ENCODE measurements around the gene DPH2.

Gene DPH2

DNA sequence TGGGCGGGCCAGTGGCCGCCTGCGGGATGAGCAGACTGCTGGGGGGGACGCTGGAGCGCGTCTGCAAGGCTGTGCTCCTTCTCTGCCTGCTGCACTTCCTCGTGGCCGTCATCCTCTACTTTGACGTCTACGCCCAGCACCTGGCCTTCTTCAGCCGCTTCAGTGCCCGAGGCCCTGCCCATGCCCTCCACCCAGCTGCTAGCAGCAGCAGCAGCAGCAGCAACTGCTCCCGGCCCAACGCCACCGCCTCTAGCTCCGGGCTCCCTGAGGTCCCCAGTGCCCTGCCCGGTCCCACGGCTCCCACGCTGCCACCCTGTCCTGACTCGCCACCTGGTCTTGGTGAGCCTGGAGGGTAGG, 11.3 kb downstream of the DPH2 start:
- no peak for DNase-seq (ENCODE audit: low read depth, low spot score)
- TF ChIP-seq, protein P1, sequence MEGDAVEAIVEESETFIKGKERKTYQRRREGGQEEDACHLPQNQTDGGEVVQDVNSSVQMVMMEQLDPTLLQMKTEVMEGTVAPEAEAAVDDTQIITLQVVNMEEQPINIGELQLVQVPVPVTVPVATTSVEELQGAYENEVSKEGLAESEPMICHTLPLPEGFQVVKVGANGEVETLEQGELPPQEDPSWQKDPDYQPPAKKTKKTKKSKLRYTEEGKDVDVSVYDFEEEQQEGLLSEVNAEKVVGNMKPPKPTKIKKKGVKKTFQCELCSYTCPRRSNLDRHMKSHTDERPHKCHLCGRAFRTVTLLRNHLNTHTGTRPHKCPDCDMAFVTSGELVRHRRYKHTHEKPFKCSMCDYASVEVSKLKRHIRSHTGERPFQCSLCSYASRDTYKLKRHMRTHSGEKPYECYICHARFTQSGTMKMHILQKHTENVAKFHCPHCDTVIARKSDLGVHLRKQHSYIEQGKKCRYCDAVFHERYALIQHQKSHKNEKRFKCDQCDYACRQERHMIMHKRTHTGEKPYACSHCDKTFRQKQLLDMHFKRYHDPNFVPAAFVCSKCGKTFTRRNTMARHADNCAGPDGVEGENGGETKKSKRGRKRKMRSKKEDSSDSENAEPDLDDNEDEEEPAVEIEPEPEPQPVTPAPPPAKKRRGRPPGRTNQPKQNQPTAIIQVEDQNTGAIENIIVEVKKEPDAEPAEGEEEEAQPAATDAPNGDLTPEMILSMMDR (IDR thresholded peaks at IDR 0.05; ENCODE audit: insufficient read depth, low read length, missing control alignments): no peak
- CTCF ChIA-PET: interaction anchor here (1.0 kb wide), 1 partner anchor 25 kb away, joined by 3 read pairs; no protein-coding TSS in a partner anchor
- H3K4me3 ChIP-seq (ENCODE audit: low read depth, low read length): peak overlapping the region; percentile 69
- POLR2A ChIA-PET: no interaction called here

DNA sequence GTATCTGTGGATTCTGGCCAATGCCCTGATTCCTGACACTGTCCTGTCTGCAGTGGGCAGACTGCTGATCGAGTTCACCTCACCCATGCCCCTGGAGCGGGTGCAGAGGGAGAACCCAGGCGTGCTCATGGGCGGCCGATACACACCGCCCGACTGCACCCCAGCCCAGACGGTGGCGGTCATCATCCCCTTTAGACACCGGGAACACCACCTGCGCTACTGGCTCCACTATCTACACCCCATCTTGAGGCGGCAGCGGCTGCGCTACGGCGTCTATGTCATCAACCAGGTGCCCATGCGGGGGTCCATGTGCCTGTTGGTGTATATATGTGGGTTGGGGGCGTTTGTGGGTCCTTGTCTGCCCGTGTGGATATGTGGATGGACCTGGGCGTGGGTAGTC, 11.8 kb downstream of the DPH2 start:
- ChIA-PET CTCF (interaction anchor here (1.0 kb wide), 1 partner anchor 24 kb away, joined by 3 read pairs; no protein-coding TSS in a partner anchor), POLR2A (no interaction called here)
- TF ChIP-seq, protein P1 (IDR thresholded peaks at IDR 0.05; ENCODE audit: insufficient read depth, low read length, missing control alignments): no peak
- DNase-seq (ENCODE audit: low read depth, low spot score): no peak
- no peak overlapping the region for H3K4me3 ChIP-seq (ENCODE audit: low read depth, low read length)

GRCh38 chr1:43982241-43982640, 12.4 kb downstream of the DPH2 start:
- DNase-seq (ENCODE audit: low read depth, low spot score): no peak
- POLR2A ChIA-PET: no interaction called here
- TF ChIP-seq, protein P1 (IDR thresholded peaks at IDR 0.05; ENCODE audit: insufficient read depth, low read length, missing control alignments): no peak
- no peak overlapping the region for H3K4me3 ChIP-seq (ENCODE audit: low read depth, low read length)
- CTCF ChIA-PET: interaction anchor here (1.0 kb wide), 1 partner anchor 24 kb away, joined by 3 read pairs; no protein-coding TSS in a partner anchor

GRCh38 chr1:43982808-43983207, 13.0 kb downstream of the DPH2 start:
- DNase-seq (ENCODE audit: low read depth, low spot score): no peak
- TF ChIP-seq, protein P1 (IDR thresholded peaks at IDR 0.05; ENCODE audit: insufficient read depth, low read length, missing control alignments): no peak
- ChIA-PET CTCF (interaction anchor here (1.3 kb wide), 1 partner anchor 23 kb away, joined by 4 read pairs; no protein-coding TSS in a partner anchor), POLR2A (no interaction called here)
- H3K4me3 ChIP-seq (ENCODE audit: low read depth, low read length): no peak overlapping the region

DNA sequence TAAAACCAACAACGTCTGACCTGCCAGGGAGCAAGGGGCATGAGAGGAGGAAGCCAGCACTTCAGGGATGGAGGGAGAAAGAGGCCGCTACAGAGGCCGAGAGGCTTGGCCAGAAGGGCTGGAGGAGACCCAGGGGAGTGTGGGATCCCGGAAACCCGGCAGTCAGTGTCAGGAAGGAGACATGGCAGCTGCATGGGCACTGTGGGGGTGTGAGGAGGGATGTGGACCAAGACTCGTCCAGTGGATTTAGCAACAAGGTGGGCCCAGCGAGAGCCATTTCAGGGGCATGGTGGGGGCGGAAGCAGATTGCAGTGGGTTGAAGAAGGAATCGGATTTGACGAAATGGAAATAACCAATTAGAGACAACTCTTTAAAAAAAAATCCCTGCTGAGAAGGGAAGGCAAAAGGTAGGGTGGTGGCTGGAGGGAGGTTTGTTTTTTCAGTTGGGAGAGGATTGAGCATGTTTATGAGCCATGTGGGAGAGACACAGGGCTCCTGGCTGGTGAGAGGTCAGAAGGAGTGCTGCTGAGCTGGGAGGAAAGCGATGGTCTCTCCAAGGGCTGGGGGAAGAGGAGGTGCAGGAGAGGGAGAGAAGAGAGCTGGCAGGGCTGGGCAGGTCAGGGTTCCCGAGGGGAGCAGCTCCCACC, 13.6 kb downstream of the DPH2 start:
- no peak overlapping the region for H3K4me3 ChIP-seq (ENCODE audit: low read depth, low read length)
- no peak for DNase-seq (ENCODE audit: low read depth, low spot score)
- ChIA-PET POLR2A (interaction anchor here (1.7 kb wide), 1 partner anchor 8 kb away, joined by 4 read pairs; the partner anchor contains the start of gene ATP6V0B), CTCF (interaction anchor here (1.3 kb wide), 1 partner anchor 23 kb away, joined by 4 read pairs; no protein-coding TSS in a partner anchor)
- TF ChIP-seq, protein P1 (IDR thresholded peaks at IDR 0.05; ENCODE audit: insufficient read depth, low read length, missing control alignments): no peak

- no peak for DNase-seq (ENCODE audit: low read depth, low spot score)
- POLR2A ChIA-PET: interaction anchor here (1.7 kb wide), 1 partner anchor 10 kb away, joined by 4 read pairs; the partner anchor contains the start of gene ATP6V0B
- TF ChIP-seq, protein P1 (IDR thresholded peaks at IDR 0.05; ENCODE audit: insufficient read depth, low read length, missing control alignments): no peak
- CTCF ChIA-PET: no interaction called here
- H3K4me3 ChIP-seq (ENCODE audit: low read depth, low read length): no peak overlapping the region
Measured at GRCh38 chr1:43984855-43985254, 15.0 kb downstream of the DPH2 start.

Data from AG04449 (cell line).